Lower leg skin (tissue), 3 donors: ENCODE results near the gene RPS6KB2.

Experiments
- POLR2A ChIP-seq, 2 donors: fragments of 450-650 bp; IDR thresholded peaks; one replicate each; pipeline ENCODE4 v1.6.1; 2016 to 2017; ENCODE audit warnings: antibody characterized with exemption in 2 of 2, mild to moderate bottlenecking in 1 of 2, moderate library complexity in 1 of 2
- TF ChIP-seq, protein P1 (sequence below), 3 donors: fragments of 450-650 bp; IDR thresholded peaks; one replicate each; pipeline ENCODE4 v1.5.1; 2016; ENCODE audit warnings: antibody characterized with exemption in 3 of 3, mild to moderate bottlenecking in 3 of 3, moderate library complexity in 2 of 3

DNA sequence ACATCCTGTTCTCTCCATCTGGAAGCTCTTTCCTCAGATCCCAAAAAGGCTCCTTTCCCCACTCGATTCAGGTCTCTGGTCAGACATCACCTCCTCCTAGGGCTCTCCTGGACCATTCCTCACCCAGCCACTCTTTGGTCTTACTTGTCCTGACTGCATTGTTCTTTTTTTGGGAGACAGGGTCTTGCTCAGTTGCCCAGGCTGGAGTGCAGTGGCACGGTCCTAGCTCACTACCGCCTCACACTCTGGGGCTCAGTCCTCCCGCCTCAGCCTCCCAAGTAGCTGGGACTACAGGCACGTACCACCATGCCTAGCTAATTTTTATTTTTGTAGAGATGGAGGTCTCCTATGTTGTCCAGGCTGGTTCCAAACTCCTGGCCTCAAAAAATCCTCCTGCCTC lies 17.2 kb downstream of the RPS6KB2 start:
- TF ChIP-seq, protein P1, sequence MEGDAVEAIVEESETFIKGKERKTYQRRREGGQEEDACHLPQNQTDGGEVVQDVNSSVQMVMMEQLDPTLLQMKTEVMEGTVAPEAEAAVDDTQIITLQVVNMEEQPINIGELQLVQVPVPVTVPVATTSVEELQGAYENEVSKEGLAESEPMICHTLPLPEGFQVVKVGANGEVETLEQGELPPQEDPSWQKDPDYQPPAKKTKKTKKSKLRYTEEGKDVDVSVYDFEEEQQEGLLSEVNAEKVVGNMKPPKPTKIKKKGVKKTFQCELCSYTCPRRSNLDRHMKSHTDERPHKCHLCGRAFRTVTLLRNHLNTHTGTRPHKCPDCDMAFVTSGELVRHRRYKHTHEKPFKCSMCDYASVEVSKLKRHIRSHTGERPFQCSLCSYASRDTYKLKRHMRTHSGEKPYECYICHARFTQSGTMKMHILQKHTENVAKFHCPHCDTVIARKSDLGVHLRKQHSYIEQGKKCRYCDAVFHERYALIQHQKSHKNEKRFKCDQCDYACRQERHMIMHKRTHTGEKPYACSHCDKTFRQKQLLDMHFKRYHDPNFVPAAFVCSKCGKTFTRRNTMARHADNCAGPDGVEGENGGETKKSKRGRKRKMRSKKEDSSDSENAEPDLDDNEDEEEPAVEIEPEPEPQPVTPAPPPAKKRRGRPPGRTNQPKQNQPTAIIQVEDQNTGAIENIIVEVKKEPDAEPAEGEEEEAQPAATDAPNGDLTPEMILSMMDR (IDR thresholded peaks at IDR 0.05), result no peak
- TF ChIP-seq POLR2A (IDR thresholded peaks at IDR 0.05), result no peak
